HepG2 (cell line): ENCODE data around the gene FAM124A.

Source experiments
- ZNF274 ChIP-seq: sonication (generic); formaldehyde crosslinking; IDR thresholded peaks from 2 replicates; pipeline ENCODE4 v1.5.1; 2020; ENCODE audit warnings: mild to moderate bottlenecking, missing genetic modification reagents
- TF ChIP-seq, protein P1 (sequence below): sonication (generic); formaldehyde crosslinking; IDR thresholded peaks from 2 replicates; pipeline ENCODE4 v1.5.0; 2020; ENCODE audit warnings: mild to moderate bottlenecking, missing genetic modification reagents, moderate library complexity

DNA sequence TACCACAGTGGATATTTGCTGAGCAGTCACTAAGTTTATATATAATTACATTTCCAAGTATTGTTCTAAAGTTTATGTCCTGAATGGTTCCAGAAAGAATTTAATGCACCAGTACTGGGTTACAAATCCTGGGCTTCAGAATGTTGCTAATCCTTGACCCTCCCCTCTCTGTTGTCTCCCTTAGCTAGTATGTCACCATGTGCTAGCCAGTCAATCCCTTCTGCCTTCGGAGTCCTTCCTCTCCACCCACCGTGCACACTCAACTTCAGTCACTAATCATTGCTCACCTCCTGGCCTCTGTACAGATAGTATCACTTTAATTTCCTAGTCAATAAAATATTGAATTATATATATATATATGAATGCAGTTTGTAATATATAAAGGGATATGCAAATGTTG lies 7.5 kb downstream of the FAM124A start:
- no peak for TF ChIP-seq ZNF274
- TF ChIP-seq, protein P1, sequence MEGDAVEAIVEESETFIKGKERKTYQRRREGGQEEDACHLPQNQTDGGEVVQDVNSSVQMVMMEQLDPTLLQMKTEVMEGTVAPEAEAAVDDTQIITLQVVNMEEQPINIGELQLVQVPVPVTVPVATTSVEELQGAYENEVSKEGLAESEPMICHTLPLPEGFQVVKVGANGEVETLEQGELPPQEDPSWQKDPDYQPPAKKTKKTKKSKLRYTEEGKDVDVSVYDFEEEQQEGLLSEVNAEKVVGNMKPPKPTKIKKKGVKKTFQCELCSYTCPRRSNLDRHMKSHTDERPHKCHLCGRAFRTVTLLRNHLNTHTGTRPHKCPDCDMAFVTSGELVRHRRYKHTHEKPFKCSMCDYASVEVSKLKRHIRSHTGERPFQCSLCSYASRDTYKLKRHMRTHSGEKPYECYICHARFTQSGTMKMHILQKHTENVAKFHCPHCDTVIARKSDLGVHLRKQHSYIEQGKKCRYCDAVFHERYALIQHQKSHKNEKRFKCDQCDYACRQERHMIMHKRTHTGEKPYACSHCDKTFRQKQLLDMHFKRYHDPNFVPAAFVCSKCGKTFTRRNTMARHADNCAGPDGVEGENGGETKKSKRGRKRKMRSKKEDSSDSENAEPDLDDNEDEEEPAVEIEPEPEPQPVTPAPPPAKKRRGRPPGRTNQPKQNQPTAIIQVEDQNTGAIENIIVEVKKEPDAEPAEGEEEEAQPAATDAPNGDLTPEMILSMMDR (CRISPR knock-in tag): no peak
